ENCODE measurements around the gene SLC25A21. TPM values are rescaled to one million over a fixed set of nuclear protein-coding genes. Genes with fewer than 3 reads are reported as not detected.

The SLC25A21 gene
- polyA plus RNA-seq, 4 donors: 0.22 to 1.4 (median 0.97) TPM

- Histone ChIP-seq H3K9me3 (ENCODE audit: control insufficient read depth in 2 of 2, insufficient read depth in 1 of 2, low read depth in 1 of 2, low read length in 1 of 2) (no peaks in the 10 kb centered on the region), H3K36me3 (ENCODE audit: control insufficient read depth in 3 of 3, insufficient read depth in 2 of 3, low read depth in 1 of 3, low read length in 3 of 3) (no peaks in the 10 kb centered on the region), H3K4me3 (ENCODE audit: low read depth in 1 of 3, low read length in 3 of 3) (no peak overlapping the region), H3K27ac (ENCODE audit: low read depth in 1 of 3, low read length in 2 of 3) (no peak overlapping the region), H3K4me1 (ENCODE audit: control insufficient read depth in 3 of 3, insufficient read depth in 2 of 3, low read depth in 1 of 3, low read length in 2 of 3) (no peaks in the 10 kb centered on the region), H3K27me3 (ENCODE audit: control insufficient read depth in 3 of 3, insufficient read depth in 3 of 3, low read length in 3 of 3) (no peaks in the 10 kb centered on the region)
- DNase-seq (no peak), FAIRE-seq (no peak)
- WGBS, 3 donors: 59 to 76% (median 71%) methylated on average over 2 of the region's 2 CpGs
Observed at GRCh38 chr14:36931791-36932190, 240.6 kb downstream of the SLC25A21 start.

- DNase-seq (no peak), FAIRE-seq (no peak)
- Histone ChIP-seq H3K36me3 (ENCODE audit: control insufficient read depth in 3 of 3, insufficient read depth in 2 of 3, low read depth in 1 of 3, low read length in 3 of 3) (no peaks in the 10 kb centered on the region), H3K4me3 (ENCODE audit: low read depth in 1 of 3, low read length in 3 of 3) (no peak overlapping the region), H3K27ac (ENCODE audit: low read depth in 1 of 3, low read length in 2 of 3) (no peak overlapping the region), H3K4me1 (ENCODE audit: control insufficient read depth in 3 of 3, insufficient read depth in 2 of 3, low read depth in 1 of 3, low read length in 2 of 3) (no peaks in the 10 kb centered on the region), H3K27me3 (ENCODE audit: control insufficient read depth in 3 of 3, insufficient read depth in 3 of 3, low read length in 3 of 3) (no peaks in the 10 kb centered on the region), H3K9me3 (ENCODE audit: control insufficient read depth in 2 of 2, insufficient read depth in 1 of 2, low read depth in 1 of 2, low read length in 1 of 2) (no peaks in the 10 kb centered on the region)
- WGBS, 3 donors: 70 to 83% (median 82%) methylated on average over 4 of the region's 4 CpGs
Observed at GRCh38 chr14:36928432-36928831, 244.0 kb downstream of the SLC25A21 start.

DNA sequence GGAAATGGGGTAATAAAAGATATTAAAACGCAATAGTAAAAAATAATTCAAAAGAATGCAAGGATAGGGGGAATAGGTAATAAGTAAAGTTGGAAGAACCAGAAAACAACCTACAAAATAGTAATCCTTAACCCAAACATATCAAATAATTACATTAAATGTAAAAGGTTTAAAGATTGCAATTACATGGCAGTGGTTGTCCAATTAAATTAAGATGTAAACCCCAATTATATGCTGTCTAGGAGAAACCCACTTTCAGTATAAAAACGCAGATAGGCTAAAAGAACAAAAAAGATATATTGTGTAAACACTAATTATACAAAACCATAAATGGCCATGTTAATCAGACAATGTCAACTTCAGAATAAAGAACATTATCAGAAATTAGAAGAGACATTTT is 247.3 kb downstream of the SLC25A21 start:
- Histone ChIP-seq H3K36me3 (ENCODE audit: control insufficient read depth in 3 of 3, insufficient read depth in 2 of 3, low read depth in 1 of 3, low read length in 3 of 3) (no peaks in the 10 kb centered on the region), H3K4me1 (ENCODE audit: control insufficient read depth in 3 of 3, insufficient read depth in 2 of 3, low read depth in 1 of 3, low read length in 2 of 3) (no peaks in the 10 kb centered on the region), H3K4me3 (ENCODE audit: low read depth in 1 of 3, low read length in 3 of 3) (no peak overlapping the region), H3K27me3 (ENCODE audit: control insufficient read depth in 3 of 3, insufficient read depth in 3 of 3, low read length in 3 of 3) (no peaks in the 10 kb centered on the region), H3K9me3 (ENCODE audit: control insufficient read depth in 2 of 2, insufficient read depth in 1 of 2, low read depth in 1 of 2, low read length in 1 of 2) (no peaks in the 10 kb centered on the region), H3K27ac (ENCODE audit: low read depth in 1 of 3, low read length in 2 of 3) (no peak overlapping the region)
- DNase-seq (no peak), FAIRE-seq (no peak)
- 78 to 87% (median 83%) methylated on average over 2 of the region's 2 CpGs for WGBS, 3 donors

- no peak for FAIRE-seq
- no peaks in the 10 kb centered on the region for H3K4me1 ChIP-seq (ENCODE audit: control insufficient read depth in 3 of 3, insufficient read depth in 2 of 3, low read depth in 1 of 3, low read length in 2 of 3)
- H3K36me3 ChIP-seq (ENCODE audit: control insufficient read depth in 3 of 3, insufficient read depth in 2 of 3, low read depth in 1 of 3, low read length in 3 of 3): no peaks in the 10 kb centered on the region
- H3K9me3 ChIP-seq (ENCODE audit: control insufficient read depth in 2 of 2, insufficient read depth in 1 of 2, low read depth in 1 of 2, low read length in 1 of 2): no peaks in the 10 kb centered on the region
- DNase-seq: no peak
- WGBS, 3 donors: 75 to 82% (median 76%) methylated on average over 2 of the region's 2 CpGs
- H3K27ac ChIP-seq (ENCODE audit: low read depth in 1 of 3, low read length in 2 of 3): no peak overlapping the region
- H3K4me3 ChIP-seq (ENCODE audit: low read depth in 1 of 3, low read length in 3 of 3): no peak overlapping the region
- no peaks in the 10 kb centered on the region for H3K27me3 ChIP-seq (ENCODE audit: control insufficient read depth in 3 of 3, insufficient read depth in 3 of 3, low read length in 3 of 3)
Observed at GRCh38 chr14:36916668-36917067, 255.7 kb downstream of the SLC25A21 start.

DNA sequence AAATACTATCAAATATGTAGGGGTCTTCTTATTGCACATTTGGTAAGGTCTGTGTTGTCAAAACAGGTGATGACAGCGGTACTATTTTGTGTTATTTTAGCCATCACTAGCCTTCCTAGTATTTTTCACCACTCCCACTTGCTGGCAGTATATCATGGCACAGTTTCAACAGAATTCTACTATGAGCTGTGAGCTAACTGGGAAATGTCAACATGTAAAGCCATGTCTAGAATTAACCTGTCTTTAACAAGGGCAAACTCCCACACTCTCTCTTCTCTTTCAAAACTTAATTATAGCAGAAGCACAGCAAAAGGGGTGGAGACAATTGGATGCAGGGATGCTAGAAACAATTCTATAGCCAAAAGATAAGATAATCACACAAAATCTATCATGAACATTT is 257.3 kb downstream of the SLC25A21 start:
- DNase-seq (no peak), FAIRE-seq (no peak)
- no peak overlapping the region for H3K4me3 ChIP-seq (ENCODE audit: low read depth in 1 of 3, low read length in 3 of 3)
- H3K27me3 ChIP-seq (ENCODE audit: control insufficient read depth in 3 of 3, insufficient read depth in 3 of 3, low read length in 3 of 3): no peaks in the 10 kb centered on the region
- no peak overlapping the region for H3K27ac ChIP-seq (ENCODE audit: low read depth in 1 of 3, low read length in 2 of 3)
- 85 to 91% (median 88%) methylated on average over 1 of the region's 1 CpG for WGBS, 3 donors
- H3K36me3 ChIP-seq (ENCODE audit: control insufficient read depth in 3 of 3, insufficient read depth in 2 of 3, low read depth in 1 of 3, low read length in 3 of 3): no peaks in the 10 kb centered on the region
- no peaks in the 10 kb centered on the region for H3K4me1 ChIP-seq (ENCODE audit: control insufficient read depth in 3 of 3, insufficient read depth in 2 of 3, low read depth in 1 of 3, low read length in 2 of 3)
- no peaks in the 10 kb centered on the region for H3K9me3 ChIP-seq (ENCODE audit: control insufficient read depth in 2 of 2, insufficient read depth in 1 of 2, low read depth in 1 of 2, low read length in 1 of 2)

DNA sequence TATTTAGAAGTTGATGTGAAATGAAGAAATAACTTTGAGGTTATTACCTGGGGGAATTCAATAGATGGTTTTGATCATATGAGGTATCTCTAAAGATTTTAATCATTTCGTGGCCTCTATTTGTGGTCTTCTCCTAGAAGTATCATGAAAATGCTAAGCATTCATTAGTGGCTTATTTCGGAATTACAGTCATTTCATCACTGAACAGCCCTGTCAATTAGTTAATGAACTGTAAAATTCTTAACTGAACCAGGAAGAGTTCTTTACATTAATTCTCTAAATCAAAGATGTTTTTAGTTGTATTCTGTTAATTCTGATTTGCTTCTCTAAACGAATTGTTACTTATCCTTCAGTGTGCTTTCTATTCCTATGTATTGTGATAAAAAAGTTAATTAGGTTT is 261.8 kb downstream of the SLC25A21 start:
- Histone ChIP-seq H3K36me3 (ENCODE audit: control insufficient read depth in 3 of 3, insufficient read depth in 2 of 3, low read depth in 1 of 3, low read length in 3 of 3) (no peaks in the 10 kb centered on the region), H3K27me3 (ENCODE audit: control insufficient read depth in 3 of 3, insufficient read depth in 3 of 3, low read length in 3 of 3) (no peaks in the 10 kb centered on the region), H3K4me1 (ENCODE audit: control insufficient read depth in 3 of 3, insufficient read depth in 2 of 3, low read depth in 1 of 3, low read length in 2 of 3) (no peaks in the 10 kb centered on the region), H3K4me3 (ENCODE audit: low read depth in 1 of 3, low read length in 3 of 3) (no peak overlapping the region), H3K9me3 (ENCODE audit: control insufficient read depth in 2 of 2, insufficient read depth in 1 of 2, low read depth in 1 of 2, low read length in 1 of 2) (no peaks in the 10 kb centered on the region), H3K27ac (ENCODE audit: low read depth in 1 of 3, low read length in 2 of 3) (no peak overlapping the region)
- DNase-seq (no peak), FAIRE-seq (no peak)
- WGBS, 3 donors: 74 to 79% (median 76%) methylated on average over 3 of the region's 3 CpGs

DNA sequence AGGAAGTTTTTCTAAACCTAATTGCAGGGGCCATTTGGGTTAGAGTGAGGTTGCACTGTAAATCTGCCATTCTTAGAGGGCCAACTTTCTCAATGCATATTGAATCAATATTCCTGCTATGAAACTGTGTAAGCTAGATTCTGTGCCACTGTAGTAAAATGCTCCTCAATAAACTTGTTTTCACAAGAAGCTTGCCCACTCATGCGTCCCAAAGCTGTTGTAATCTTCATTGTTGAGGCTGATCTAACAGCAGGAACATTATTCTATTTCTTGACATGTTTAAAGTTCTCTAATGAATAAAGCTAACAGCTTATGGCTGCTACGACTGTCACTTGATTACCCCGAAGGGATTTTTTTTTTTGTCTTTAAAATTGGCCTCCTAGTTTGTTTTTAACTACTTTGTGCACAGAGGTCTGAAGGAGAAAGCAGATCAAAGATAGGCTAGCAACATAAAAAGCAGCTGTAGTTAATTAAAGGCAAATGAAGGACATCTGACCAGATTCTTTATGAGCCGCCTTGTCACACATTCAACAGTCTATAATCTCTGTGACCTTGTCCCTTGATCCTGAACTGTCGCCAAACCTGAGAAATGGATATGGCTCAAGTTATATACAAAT is 267.0 kb downstream of the SLC25A21 start:
- FAIRE-seq (no peak), DNase-seq (peak in 1 of 2 donors; percentile 20)
- Histone ChIP-seq H3K9me3 (ENCODE audit: control insufficient read depth in 2 of 2, insufficient read depth in 1 of 2, low read depth in 1 of 2, low read length in 1 of 2) (no peaks in the 10 kb centered on the region), H3K4me1 (ENCODE audit: control insufficient read depth in 3 of 3, insufficient read depth in 2 of 3, low read depth in 1 of 3, low read length in 2 of 3) (no peaks in the 10 kb centered on the region), H3K36me3 (ENCODE audit: control insufficient read depth in 3 of 3, insufficient read depth in 2 of 3, low read depth in 1 of 3, low read length in 3 of 3) (no peaks in the 10 kb centered on the region), H3K4me3 (ENCODE audit: low read depth in 1 of 3, low read length in 3 of 3) (no peak overlapping the region), H3K27me3 (ENCODE audit: control insufficient read depth in 3 of 3, insufficient read depth in 3 of 3, low read length in 3 of 3) (no peaks in the 10 kb centered on the region), H3K27ac (ENCODE audit: low read depth in 1 of 3, low read length in 2 of 3) (no peak overlapping the region)
- WGBS, 3 donors: 18 to 54% (median 49%) methylated on average over 5 of the region's 5 CpGs

- DNase-seq (no peak), FAIRE-seq (no peak)
- Histone ChIP-seq H3K4me1 (ENCODE audit: control insufficient read depth in 3 of 3, insufficient read depth in 2 of 3, low read depth in 1 of 3, low read length in 2 of 3) (no peaks in the 10 kb centered on the region), H3K9me3 (ENCODE audit: control insufficient read depth in 2 of 2, insufficient read depth in 1 of 2, low read depth in 1 of 2, low read length in 1 of 2) (no peaks in the 10 kb centered on the region), H3K36me3 (ENCODE audit: control insufficient read depth in 3 of 3, insufficient read depth in 2 of 3, low read depth in 1 of 3, low read length in 3 of 3) (no peaks in the 10 kb centered on the region), H3K27ac (ENCODE audit: low read depth in 1 of 3, low read length in 2 of 3) (no peak overlapping the region), H3K27me3 (ENCODE audit: control insufficient read depth in 3 of 3, insufficient read depth in 3 of 3, low read length in 3 of 3) (no peaks in the 10 kb centered on the region), H3K4me3 (ENCODE audit: low read depth in 1 of 3, low read length in 3 of 3) (no peak overlapping the region)
Observed at GRCh38 chr14:36901861-36902260, 270.5 kb downstream of the SLC25A21 start.

DNA sequence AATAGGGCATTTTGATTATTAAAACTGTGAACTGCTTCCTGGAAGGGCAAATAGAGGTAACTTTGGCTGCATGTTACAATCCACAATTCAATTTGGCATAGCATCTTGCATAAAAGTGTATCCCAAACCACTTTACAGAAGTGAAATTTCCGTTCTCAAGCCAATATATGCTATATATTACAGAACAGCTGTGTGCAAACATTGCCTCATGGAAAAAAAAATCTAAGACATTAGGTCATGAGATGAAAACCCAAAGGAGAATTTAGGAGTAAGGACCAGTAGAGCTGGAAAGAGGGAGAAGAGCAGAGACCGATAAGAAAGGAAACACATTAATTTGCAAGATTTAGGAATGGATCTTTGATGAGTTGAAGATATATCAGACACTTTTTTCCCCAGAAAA is 271.6 kb downstream of the SLC25A21 start:
- H3K9me3 ChIP-seq (ENCODE audit: control insufficient read depth in 2 of 2, insufficient read depth in 1 of 2, low read depth in 1 of 2, low read length in 1 of 2): no peaks in the 10 kb centered on the region
- DNase-seq: no peak
- H3K4me3 ChIP-seq (ENCODE audit: low read depth in 1 of 3, low read length in 3 of 3): no peak overlapping the region
- no peaks in the 10 kb centered on the region for H3K4me1 ChIP-seq (ENCODE audit: control insufficient read depth in 3 of 3, insufficient read depth in 2 of 3, low read depth in 1 of 3, low read length in 2 of 3)
- no peak for FAIRE-seq
- no peak overlapping the region for H3K27ac ChIP-seq (ENCODE audit: low read depth in 1 of 3, low read length in 2 of 3)
- H3K27me3 ChIP-seq (ENCODE audit: control insufficient read depth in 3 of 3, insufficient read depth in 3 of 3, low read length in 3 of 3): no peaks in the 10 kb centered on the region
- H3K36me3 ChIP-seq (ENCODE audit: control insufficient read depth in 3 of 3, insufficient read depth in 2 of 3, low read depth in 1 of 3, low read length in 3 of 3): no peaks in the 10 kb centered on the region
- WGBS, 3 donors: 68 to 75% (median 68%) methylated on average over 2 of the region's 2 CpGs

All from small intestine (tissue), 7 donors.